HG02571 (cell line): ENCODE results near the gene MEOX1.

Experiments
- ATAC-seq: cut with Tn5 transposase; IDR thresholded peaks from one replicate; pipeline ENCODE4 v1.9.1; 2021; ENCODE audit warnings: mild to moderate bottlenecking, moderate library complexity; ENCODE audit not compliant: unreplicated experiment

MEOX1 gene

DNA sequence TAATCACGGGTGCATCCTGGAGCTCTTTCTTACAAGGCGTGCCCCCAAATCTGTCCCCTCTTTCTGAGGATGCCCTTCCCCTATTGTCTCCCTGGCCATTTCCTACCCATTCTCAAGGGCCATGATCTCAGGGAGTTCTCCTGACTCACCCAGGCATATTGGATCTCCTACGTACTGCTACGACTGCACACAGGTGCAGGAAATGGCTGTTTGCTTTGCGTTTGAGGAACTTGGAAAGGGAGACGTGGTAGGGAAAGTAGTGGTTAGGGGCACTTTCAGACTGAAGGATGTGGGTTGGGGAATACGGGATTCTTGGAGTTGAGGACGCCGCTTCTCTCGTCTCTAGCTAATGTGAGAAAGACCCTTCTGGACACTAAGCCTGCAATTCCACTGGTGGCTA is 18.7 kb upstream of the MEOX1 start:
- ATAC-seq: no peak

DNA sequence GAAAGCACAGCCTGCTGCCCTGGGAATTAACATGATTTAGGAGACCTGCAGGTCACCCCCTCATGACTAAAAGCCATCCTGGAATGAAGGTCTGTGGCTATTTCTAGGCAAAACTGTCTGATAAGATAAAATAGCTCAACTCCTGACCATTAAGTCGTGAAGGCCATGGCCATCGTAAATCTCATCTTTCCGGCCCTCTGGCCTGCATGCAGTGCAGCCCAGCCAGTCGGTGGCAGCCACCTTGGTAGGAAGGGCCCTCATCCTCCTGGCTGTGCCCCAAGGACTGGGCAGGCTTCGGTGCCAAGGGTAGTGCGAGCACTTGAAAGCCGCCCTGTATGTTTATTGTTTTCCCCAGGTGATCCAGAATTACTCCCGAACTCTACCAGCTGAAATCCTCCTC is 18.2 kb upstream of the MEOX1 start:
- ATAC-seq: no peak

DNA sequence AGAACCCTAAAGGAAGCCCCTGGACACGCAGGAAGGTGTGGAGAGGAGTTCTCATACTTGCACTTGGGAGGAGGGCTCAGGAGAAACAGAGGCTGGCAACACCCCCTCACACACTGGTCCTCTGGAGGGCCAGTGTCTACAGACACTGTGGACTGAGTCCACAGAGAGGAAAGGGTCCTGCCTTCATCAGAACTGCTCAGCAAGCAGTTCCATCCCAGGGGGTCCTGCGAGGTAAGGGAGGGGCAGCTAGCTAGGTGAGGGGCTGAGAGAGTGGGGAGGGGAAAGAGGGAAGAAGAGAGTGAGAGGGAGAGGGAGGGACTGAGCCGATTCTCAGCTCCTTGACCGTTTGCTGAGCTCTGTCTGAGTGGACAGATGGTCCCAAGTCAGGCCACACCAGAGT is 17.7 kb upstream of the MEOX1 start:
- ATAC-seq: no peak

DNA sequence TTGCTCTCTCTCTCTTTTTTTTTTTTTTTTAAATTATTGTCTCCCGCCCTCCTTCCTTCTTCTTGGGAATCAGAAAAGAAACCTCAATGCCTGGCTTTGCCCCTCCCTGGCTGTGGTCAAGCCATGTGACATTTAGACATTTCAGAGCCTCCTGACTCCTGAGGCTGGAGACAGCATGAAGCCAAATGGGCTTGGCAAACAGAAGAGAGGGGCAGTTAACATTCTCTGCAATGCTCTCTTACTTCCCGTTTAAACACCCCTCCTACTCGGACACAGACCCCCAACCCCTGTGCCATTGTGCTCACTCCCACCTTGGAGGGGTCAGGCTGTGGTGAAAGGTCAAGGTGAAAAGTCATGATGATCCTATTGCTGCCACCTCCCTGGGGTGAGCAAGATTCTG is 14.7 kb upstream of the MEOX1 start:
- ATAC-seq: no peak

DNA sequence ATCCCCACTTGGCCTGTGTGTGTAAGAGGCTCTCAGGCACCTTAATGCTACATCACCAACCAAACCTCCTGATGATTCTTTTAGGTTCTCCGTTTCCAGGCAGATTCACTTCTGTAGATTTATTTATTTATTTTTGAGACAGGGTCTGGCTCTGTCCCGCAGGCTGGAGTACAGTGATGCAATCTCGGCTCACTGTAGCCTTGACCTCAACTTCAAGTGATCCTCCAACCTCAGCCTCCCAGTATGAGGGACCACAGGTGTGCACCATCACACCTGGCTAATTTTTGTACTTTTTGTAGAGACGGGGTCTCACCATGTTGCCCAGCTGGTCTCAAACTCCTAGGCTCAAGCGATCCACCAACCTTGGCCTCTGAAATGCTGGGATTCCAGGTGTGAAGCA is 12.7 kb upstream of the MEOX1 start:
- no peak for ATAC-seq

DNA sequence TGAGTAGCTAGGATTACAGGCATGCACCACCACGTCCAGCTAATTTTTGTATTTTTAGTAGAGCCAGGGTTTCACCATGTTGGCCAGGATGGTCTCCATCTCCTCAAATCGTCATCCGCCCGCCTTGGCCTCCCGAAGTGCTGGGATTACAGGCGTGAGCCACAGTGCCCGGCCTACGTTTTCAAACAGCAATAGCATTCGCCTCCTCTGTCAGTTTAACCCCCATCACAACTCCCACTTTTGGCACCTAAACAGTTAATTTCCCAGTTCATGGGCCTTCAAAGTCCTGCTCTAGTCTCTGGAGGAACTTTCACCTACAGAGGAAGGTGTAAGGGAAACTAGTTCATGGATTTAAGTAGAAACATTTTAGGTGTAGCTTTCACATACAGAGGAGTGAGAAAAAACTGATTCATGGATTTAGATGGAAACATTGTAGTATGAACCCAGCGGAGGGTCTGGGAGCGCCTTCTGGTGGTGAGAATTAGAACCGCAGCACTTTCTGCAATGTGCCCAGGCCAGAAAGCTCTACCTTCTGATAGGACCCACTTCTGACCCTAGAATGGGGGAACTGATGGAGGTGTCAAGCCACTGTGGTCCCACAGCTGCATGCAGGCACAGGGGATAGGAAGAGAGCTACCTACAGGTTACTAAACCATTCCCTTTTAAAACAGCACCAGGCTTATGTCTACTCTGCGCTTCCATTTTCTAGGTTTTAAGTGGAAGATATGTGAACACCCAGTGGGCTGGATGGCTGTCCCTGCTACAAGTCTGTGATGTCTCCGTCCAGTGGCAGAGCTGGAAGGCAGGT is 12.0 kb upstream of the MEOX1 start:
- ATAC-seq: no peak

DNA sequence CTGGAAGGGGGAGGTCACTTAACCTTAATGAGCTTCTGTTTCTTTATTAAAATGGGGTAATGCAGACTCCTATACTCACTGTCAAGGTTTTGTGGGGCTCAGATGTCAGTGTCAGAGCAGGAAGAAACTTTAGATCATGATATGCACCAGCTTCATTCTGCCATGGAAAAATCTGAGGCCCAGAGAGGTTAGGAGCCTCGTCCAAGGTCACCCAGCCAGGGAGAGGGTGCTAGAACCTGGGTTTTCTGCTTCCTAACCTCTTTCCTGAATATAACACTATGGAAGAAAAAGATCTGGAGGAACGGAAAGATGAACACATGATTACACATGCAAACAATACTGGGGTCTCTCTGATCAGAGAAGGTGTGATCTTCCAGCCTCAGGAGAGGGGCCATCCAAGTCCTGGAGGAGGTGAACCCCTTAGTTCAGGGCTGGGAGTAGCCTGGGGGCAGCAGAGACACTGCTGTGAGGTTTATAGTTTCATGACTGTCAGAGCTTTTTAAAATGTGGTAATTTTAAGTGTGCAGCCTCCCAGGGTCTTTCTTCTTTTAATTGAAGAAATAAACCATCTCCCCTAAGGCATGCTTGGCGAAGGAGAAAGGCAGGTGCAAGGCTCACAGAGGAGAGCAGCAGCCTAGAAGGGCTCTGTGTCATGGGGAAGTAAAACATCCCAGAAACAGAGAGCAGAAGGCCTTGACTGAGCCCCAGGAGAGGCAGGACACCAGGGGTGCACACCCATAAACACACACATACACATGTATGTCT is 10.2 kb upstream of the MEOX1 start:
- no peak for ATAC-seq

DNA sequence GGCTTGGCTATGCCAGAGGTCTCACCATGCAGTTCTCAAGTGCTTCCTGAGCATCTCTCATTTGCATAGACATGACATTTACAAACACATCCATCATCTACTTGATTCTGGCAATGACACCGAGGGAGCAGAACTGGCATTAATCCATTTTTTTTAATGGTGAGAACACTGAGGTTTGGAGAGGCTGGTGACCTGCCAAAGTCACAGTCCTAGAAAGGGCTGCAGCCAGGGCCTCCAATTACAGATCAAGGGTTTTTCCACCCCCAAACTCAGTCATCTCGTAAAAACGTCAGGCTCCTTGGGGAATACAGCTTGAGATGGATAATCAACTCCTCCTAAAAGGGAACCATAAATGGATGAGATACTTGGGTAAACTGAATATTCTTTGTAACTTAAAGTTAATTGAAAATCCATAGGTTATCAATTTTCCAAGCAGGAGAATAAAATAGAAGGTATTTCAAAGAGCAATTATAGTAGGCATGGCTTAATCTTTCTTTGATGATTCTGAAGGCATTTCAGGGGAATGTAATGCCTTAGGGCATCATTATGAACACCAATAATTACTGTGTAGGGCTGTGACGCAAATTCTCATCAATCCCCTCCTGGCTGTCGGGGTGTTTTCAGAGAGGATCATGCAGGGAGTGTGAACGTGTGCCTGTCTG is 9.4 kb upstream of the MEOX1 start:
- ATAC-seq: no peak

DNA sequence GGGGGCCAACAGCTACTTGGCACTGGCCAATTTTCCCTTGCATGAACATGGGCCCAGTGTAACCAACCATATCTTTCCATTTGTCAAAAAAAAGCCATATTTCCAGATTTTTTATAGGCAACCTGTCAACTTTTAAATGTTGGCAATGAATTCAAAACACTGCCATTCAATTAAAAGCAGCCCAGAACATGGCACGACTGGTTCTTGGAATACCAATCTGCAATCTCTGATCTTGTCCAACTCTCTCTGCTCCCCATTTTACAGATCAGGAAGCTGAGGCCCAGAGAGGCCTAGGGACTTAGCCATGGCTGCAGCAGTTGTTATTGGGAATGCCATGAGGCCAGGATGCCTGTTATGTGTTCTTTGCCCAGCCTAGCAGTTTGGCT is 8.9 kb upstream of the MEOX1 start:
- ATAC-seq: no peak

DNA sequence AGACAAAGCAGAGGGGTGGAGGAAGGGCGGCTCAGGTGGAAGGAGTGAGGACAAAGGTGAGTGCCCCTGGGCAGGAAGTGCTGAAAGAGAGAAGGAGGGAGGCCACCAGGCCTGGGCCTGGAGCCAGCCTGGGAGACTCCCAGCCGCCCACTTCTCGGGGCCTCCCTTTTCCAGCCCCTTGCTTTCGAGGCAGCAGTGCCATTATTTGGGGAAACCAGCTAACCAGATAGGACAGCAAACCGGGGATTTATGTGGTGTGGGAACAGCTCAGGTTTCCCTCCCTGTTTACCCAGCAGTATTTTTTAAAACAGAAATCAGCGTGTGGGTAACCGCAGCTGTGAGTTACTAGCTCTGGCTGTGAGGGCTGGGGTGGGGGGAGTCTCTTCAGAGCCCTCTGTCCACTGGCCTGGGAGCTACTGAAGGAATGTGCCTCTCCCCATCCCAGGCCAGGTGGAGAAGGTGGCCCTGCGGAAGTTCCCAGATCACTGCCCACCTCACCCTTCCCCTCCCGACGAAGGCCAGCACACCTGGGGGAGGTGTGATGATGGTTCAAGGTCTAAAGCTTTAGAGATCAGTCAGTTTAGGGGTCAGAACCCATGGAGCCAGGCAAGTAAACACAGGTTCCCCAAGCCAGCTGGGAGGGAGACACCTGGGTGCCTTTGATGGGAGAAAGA is 8.4 kb upstream of the MEOX1 start:
- ATAC-seq: no peak

DNA sequence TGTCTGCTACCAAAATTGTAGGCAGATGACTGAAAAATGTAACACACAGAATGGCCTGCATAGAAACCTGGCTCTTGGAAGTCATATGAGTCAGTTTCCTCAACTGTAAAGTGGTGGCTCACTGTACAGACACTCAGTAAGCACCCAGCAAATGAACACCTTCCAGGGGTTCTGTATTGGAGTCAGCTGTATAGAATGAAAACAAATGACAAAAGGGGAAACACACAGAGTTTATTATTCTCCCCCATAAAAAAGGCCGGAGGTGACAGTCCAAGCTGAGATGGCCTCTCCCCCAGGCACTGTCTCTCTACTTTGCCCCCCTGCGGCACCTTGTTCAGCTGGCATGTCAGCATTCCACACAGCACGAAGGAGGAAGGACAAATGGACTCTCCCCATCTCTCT is 6.2 kb upstream of the MEOX1 start:
- no peak for ATAC-seq

DNA sequence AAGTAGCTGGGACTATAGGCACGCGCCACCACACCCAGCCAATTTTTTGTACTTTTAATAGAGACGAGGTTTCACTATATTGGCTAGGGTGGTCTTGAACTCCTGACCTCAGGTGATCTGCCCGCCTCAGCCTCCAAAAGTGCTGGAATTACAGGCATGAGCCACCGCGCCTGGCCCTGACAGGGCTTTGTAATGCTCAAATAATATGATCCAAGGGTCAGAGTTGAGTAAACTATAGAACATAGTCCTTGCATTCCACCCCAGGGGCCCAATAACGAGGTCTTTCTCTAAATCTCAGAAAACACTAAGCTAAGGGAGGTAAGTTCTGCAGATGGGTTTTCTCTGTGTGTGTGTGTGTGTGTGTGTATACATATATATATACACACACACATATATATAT is 5.8 kb upstream of the MEOX1 start:
- ATAC-seq: no peak

DNA sequence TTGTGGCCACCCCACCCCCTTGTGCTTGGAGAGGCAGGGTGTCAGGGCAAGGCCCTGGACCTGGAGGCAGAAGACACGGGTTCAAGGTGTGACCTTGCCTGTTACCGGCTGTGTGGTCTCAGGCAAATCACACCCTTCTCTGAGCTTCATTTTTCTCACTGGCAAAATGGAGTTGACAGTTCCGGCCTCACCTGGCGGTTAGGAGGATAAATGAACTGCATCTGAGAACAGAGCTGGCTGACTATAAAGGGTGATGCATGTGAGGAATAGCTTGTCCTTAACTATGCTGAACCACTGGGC is 4.2 kb upstream of the MEOX1 start:
- no peak for ATAC-seq

DNA sequence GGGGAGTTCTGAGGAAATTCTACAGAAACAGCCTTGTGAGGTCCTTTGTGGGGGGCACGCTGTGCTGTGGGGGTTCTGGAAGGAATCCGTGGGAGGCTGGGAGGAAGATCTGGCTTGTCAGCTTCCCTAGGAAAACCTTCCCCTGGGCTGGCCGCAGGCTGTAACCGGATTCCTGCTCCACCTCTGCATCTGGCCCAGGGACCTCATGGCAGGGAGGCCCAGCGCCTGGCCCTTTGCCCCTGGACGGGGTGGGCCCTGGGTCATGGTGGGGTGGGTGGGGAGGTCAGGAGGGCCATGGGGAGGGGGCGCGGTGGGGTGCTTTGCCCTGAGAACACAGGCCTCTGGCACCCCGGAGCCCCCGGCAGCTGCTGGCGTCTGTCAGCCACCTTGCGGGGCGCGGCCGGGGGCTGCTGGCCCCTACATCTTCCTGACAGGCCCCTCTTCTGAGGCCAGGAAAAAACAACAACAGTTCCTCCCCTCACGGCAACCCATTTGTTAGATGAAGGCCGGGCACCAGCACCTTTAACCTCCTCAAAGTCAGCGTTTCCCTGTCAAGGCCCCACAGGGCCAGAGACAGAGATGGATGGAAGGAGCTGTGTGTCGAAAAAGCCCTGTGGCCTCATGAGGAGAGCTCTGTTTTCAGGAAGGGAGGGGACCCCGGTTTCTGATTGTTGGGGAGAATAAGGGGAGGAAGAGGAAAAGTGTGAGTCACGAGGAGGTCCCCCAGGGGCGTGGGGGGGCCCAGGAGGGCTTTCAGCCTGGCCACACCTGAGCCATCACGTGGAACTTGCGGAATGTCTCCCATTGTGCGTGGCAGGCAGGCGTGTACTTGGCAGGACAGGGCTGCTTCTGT is 3.6 kb upstream of the MEOX1 start:
- ATAC-seq: no peak

DNA sequence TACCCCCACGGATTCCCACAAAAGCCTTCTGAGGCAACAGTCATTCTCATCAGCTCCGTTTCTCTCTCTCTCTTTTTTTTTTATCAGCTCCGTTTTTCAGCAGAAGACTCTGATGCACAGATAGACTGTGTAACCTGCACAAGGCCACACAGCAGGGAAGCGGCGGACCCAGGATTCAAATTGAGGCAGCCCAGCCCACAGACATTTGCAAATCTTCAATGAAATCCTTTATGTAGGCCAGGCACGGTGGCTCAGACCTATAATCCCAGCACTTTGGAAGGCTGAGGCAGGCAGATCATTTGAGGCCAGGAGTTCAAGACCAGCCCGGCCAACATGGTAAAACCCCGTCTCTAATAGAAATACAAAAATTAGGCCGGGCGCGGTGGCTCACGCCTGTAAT is 2.4 kb upstream of the MEOX1 start:
- no peak for ATAC-seq

DNA sequence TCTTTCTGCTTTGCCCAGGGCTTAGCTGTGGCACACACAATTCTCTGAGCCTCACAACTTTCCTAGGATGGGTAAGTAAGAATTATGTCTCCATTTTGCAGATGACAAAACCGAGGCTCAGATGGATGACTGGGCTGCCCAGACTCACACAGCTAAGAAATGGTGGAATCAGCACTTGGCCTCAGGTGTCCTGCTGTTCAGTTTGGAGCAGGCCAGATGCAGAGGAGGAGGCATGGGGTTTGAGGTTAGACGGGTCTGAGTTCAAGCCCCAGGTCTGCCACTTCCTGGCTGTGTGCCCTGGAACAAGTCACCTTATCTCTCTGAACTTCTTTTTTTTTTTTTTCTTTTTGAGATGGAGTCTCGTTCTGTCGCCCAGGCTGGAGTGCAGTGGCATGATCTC is 1.7 kb upstream of the MEOX1 start:
- ATAC-seq: no peak

DNA sequence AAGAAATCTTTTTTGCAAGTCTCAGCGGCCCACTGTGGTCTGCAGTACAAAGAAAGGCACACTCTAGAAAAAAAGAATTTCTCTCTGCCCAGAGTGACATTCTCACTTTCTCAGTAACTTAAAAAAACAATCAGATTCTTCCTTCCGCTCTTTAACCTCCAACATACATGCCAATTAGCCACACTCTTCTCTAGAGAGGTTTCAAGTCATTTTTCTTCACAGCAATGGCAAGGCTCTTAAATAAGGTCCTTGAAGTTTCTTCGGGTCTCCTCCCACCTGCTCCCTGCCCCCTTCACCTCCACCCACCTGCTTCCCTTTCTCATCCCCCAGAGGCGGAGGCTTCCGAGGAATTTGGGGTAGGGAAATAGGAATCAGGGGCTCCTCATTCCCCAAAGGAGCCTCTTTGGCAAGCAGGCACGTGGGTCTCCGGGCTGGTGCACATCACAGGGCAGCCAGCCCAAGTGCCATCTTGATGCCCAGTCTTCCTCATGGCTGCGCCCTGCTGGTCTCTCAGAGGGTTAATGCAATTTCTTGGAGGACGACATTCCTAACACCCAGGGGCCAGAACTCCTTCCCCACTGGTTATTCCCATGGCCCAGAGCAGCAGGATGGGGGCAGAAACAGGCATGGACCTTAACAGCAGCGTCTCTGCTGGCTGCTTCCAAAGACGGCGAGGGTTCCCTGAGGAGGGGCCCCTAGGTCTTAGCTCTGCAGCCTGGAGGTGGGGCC is 855 bp upstream of the MEOX1 start:
- no peak for ATAC-seq

DNA sequence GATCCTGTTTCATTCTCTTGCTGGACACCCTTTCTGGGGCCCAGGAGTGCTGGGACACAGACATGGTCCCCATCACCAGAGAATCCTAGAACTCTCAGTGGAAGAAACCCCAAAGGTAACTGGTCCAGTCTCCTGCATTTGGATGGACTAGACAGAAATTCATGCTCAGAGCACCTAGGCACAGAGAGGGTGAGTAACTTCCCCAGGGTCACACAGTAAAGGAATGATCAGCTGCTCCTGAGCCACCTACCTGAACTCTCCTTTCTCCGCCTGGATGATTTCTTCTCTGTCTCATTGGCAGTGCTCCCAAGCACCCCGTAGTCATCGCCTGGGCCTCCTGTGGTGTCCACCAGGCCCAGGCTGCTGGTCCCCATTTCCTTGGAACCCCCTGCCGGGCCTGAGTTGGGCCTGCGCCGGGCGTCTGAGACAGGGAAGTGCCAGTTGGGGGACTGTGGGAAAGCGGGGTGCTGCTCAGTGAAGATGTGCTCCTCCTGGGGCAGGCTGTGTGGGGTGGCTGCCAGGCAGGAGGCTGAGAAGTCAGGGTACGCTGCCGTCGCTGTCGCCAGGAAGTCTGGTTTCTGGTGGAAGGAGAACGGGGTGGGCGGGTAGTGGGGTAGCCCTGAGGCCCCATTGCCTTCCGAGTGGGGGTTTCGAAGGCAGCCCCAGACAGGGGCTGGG is 767 bp downstream of the MEOX1 start:
- ATAC-seq: no peak

DNA sequence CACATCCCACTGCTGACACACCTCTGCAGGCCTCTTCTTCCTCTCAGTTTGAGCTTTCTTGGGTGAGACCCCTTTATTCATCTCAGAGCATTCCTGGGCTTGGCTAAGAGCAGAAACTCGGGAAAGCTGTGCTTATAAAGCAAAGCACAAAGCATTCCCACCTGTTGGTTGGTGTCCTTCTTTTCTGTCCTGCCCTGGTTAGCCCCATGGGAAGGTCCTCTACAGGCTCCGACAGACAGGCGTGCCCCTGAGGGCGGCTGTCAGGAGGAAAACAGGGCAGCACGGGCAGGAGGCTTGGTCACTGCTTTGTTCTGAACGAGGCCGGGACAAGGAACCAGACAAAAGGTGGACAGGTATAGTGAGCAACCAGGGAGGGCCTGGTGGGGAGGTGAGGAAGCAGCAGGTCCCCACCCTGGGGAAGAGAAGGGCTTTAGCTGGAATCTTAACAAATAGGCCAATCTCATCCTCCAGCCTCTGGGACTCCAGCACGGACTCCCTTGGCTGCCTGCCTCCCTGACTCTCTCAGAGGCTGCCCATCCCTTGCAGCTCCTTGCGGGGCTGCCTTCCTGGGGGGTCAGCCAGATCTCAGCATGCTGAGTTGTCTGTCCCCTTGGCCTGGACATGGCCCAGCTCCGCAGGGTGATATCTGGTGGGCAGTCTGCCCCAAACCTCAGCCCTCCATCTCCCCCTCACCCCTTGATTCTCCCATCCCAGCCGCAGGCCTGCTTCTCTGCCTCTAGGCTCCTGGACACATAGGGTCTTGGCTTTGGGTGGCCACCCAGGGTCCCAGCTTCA is 1.7 kb downstream of the MEOX1 start:
- ATAC-seq: no peak
